GM10266 (cell line): ENCODE measurements around the gene DHRS1.

ENCODE experiments used
- DNase-seq: peaks from one replicate; pipeline ENCODE4 v3.0.0; 2012; ENCODE audit errors: extremely low spot score
- TF ChIP-seq, protein P1 (sequence below): IDR thresholded peaks from 2 replicates; pipeline ENCODE4 v1.5.1; 2012; ENCODE audit warnings: mild to moderate bottlenecking, low read depth; ENCODE audit not compliant: control insufficient read depth, insufficient read depth; ENCODE audit errors: missing control alignments

The DHRS1 gene

DNA sequence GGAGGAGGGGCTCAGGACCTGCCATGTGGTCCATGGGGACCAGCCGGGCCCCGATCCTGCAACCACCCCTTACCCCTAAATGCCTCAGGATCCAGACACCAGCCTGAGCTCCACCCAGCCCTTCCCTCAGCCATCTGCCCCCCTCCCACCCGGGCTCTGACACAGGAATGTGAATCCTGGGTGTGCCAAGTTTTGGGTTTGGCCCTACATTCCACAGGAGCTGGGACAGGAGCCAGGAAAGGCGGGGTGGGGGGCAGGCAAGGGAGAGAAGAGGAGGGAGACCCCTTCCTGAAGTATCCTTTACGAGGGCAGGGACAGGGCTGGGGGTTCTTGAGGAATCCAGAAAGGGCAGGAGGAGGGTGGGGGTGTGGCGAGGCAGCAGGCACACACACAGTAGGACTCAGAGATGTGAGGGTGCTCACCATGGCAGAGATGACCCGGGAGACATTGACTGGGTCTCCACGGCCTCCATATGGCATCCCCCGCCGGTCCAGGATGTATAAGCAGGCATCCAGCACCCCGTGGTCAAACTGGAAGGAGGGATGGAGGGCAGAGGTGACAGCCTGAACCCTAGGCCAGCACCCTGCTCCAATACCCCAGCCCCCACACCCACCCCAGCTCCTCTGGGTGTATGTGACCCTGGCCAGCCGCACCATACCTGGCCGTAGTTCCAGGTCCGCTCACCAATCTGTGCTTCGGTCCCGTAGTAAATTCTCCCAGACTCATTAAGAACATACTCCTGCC lies 40.1 kb downstream of the DHRS1 start:
- no peak for DNase-seq

DNA sequence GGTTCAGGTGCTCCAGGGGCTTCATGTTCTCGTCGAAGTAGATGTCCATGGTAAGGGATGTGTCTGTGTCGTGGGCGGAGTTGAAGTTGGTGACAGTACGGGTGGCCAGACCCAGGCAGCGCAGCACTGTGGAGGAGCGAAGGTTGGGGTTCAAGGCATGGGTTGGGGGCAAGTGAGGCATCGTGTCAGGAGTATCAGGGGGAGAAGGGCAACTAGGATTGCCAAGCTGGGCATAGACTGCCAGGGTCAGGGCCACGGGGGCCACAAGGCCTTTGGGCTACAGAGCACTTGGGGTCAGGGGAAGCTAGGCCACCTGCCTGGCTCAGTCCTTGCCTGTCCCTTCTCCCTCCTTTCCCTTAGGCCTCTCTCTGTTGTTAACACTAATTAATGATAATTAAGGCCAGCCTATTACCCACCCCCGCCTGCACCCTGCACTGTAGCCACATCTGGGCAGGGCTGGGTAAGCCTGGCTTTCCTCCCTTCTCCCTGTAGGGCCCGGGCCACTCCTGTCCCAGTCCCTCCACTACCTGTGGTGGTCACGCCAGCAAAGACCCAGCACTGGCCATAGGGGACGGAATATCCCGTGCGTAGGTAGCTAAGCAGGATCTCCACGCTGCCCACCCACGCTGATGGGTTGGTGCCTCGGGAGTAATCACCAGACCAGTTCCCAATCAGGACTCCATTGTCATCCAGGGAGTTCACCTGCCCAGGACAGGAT lies 40.9 kb downstream of the DHRS1 start:
- DNase-seq, result no peak
- TF ChIP-seq, protein P1, sequence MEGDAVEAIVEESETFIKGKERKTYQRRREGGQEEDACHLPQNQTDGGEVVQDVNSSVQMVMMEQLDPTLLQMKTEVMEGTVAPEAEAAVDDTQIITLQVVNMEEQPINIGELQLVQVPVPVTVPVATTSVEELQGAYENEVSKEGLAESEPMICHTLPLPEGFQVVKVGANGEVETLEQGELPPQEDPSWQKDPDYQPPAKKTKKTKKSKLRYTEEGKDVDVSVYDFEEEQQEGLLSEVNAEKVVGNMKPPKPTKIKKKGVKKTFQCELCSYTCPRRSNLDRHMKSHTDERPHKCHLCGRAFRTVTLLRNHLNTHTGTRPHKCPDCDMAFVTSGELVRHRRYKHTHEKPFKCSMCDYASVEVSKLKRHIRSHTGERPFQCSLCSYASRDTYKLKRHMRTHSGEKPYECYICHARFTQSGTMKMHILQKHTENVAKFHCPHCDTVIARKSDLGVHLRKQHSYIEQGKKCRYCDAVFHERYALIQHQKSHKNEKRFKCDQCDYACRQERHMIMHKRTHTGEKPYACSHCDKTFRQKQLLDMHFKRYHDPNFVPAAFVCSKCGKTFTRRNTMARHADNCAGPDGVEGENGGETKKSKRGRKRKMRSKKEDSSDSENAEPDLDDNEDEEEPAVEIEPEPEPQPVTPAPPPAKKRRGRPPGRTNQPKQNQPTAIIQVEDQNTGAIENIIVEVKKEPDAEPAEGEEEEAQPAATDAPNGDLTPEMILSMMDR, result no peak

More for the DNA sequence above, 40.1 kb downstream of the DHRS1 start:
- TF ChIP-seq, protein P1, result no peak

GRCh38 chr14:24258119-24258518 lies 41.5 kb downstream of the DHRS1 start:
- DNase-seq, result no peak
- TF ChIP-seq, protein P1, result no peak

GRCh38 chr14:24256960-24257359 lies 42.6 kb downstream of the DHRS1 start:
- TF ChIP-seq, protein P1, result no peak
- no peak for DNase-seq

- no peak for DNase-seq
- TF ChIP-seq, protein P1, result no peak
Observed at GRCh38 chr14:24255931-24256711, 43.5 kb downstream of the DHRS1 start.

DNA sequence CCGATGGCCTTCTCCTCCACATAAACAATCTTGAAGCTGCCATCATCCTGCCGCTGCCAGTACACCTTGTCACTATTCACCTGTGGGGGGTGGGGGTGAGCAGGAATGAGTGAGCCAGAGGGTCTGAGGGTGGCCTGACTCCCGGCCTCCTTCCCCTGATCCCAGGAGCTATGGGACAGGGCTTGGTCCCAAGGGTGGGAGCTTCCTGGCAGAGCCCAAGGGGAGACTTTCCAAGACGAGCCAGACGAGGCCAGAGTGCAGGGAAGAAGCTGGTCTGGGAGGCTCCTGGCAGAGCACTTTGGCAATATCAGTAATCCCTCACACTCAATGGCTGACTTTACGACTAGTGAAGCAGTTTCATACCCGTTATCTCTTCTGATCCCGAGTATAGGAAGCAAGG lies 44.1 kb downstream of the DHRS1 start:
- TF ChIP-seq, protein P1, result no peak
- no peak for DNase-seq
